ENCODE results near the gene PHACTR3.

- TF ChIP-seq CTCF (IDR thresholded peaks at IDR 0.05; ENCODE audit: extremely low read depth in 1 of 2, insufficient read depth in 1 of 2, low read depth in 1 of 2, low read length in 2 of 2) (no peak), MYC (IDR thresholded peaks at IDR 0.05; ENCODE audit: low read depth, low read length) (no peak), FOS (IDR thresholded peaks at IDR 0.05; ENCODE audit: borderline replicate concordance, insufficient read depth, low read length) (no peak), POLR2A (IDR thresholded peaks at IDR 0.05; ENCODE audit: low read depth, low read length) (no peak), POLR2AphosphoS5 (IDR thresholded peaks at IDR 0.05; ENCODE audit: insufficient read depth, low read depth, low read length) (no peak), EZH2 (IDR thresholded peaks at IDR 0.05; ENCODE audit: borderline replicate concordance, low read depth, low read length, severe bottlenecking) (no peak), JUN (IDR thresholded peaks at IDR 0.05; ENCODE audit: borderline replicate concordance, insufficient read depth, insufficient read length, low read depth) (no peak)
Measured at GRCh38 chr20:59812286-59813125, 208.2 kb downstream of the PHACTR3 start.
